Breast epithelium (tissue), 4 donors: ENCODE data around the gene WDR1. TPM values are rescaled to one million over a fixed set of nuclear protein-coding genes. Genes with fewer than 3 reads are reported as not detected.

Experiments used
- DNase-seq, 2 donors: peaks; one replicate each; pipeline ENCODE4 v3.0.0-alpha.2; 2019; ENCODE audit warnings: low spot score in 2 of 2
- H3K27ac ChIP-seq, 2 donors: fragments of 200-600 bp; sonication (generic) in 1 of 2; one replicate each; pipeline ENCODE4 v1.5.1; 2016 to 2019; ENCODE audit warnings: mild to moderate bottlenecking in 1 of 2
- H3K27me3 ChIP-seq, 2 donors: fragments of 200-600 bp; sonication (generic) in 1 of 2; one replicate each; pipeline versions ENCODE4 v1.5.1 to v1.6.0; 2017 to 2019; ENCODE audit warnings: control low read depth in 1 of 2, mild to moderate bottlenecking in 1 of 2
- H3K36me3 ChIP-seq: fragments of 200-600 bp; one replicate; pipeline ENCODE4 v1.5.1; 2019
- H3K4me1 ChIP-seq, 2 donors: fragments of 200-600 bp; sonication (generic); one replicate each; pipeline ENCODE4 v1.5.1; 2016 to 2019; ENCODE audit warnings: control low read depth in 1 of 2
- H3K4me3 ChIP-seq, 3 donors: fragments of 200-600 bp; sonication (generic); 1 replicate in 2 of 3; 2 replicates in 1 of 3; pipeline ENCODE4 v1.5.1; 2016 to 2019; ENCODE audit warnings: mild to moderate bottlenecking in 3 of 3, moderate library complexity in 2 of 3
- H3K9me3 ChIP-seq, 2 donors: fragments of 200-600 bp; sonication (generic) in 1 of 2; one replicate each; pipeline ENCODE4 v1.5.1; 2016 to 2019; ENCODE audit warnings: control low read depth in 1 of 2
- CTCF ChIP-seq, 3 donors: fragments of 450-650 bp; IDR thresholded peaks; one replicate each; pipeline ENCODE4 v1.5.1; 2016 to 2017; ENCODE audit warnings: antibody characterized with exemption in 3 of 3, mild to moderate bottlenecking in 3 of 3, moderate library complexity in 3 of 3
- POLR2A ChIP-seq: fragments of 450-650 bp; IDR thresholded peaks from one replicate; pipeline ENCODE4 v1.6.1; 2016; ENCODE audit warnings: antibody characterized with exemption, mild to moderate bottlenecking, moderate library complexity
- POLR2AphosphoS5 ChIP-seq, 3 donors: sonication (generic); formaldehyde crosslinking; IDR thresholded peaks; one replicate each; pipeline ENCODE4 v1.6.1; 2017; ENCODE audit warnings: antibody characterized with exemption in 3 of 3
- intact Hi-C: fragments of 100-400 bp; cut with DNase I; formaldehyde crosslinking; loops from one replicate; pipeline ENCODE4 v1.15.1; 2023; ENCODE audit warnings: low total_unique reads
- total RNA-seq, 3 donors: library from RNA; depleted of rRNA; stranded (reverse); fragments of >200 nt; gene quantifications; one replicate each; pipeline ENCODE4 v1.1.0, GENCODE V29; 2016

WDR1 gene
- total RNA-seq, 3 donors from 2014 or later: 93.9 to 142 (median 127) TPM

GRCh38 chr4:10086506-10087120, 30.0 kb downstream of the WDR1 start:
- no peak overlapping the region for H3K27ac ChIP-seq
- H3K36me3 ChIP-seq: no peaks in the 10 kb centered on the region
- H3K27me3 ChIP-seq: no peaks in the 10 kb centered on the region
- peak in 1 of 2 donors; percentile 45 for DNase-seq
- no peaks in the 10 kb centered on the region for H3K9me3 ChIP-seq
- TF ChIP-seq POLR2A (no peak), CTCF (IDR thresholded peaks at IDR 0.05) (no peak), POLR2AphosphoS5 (IDR thresholded peaks at IDR 0.05) (no peak)
- H3K4me3 ChIP-seq: no peak overlapping the region
- intact Hi-C loops: no loop called here
- peaks cover 0 to 7% of the 10 kb centered on the region in 2 donors for H3K4me1 ChIP-seq

GRCh38 chr4:10085828-10086505, 30.6 kb downstream of the WDR1 start:
- Histone ChIP-seq H3K27me3 (no peaks in the 10 kb centered on the region), H3K4me3 (no peak overlapping the region), H3K27ac (no peak overlapping the region), H3K4me1 (peaks cover 0 to 7% of the 10 kb centered on the region in 2 donors), H3K36me3 (no peaks in the 10 kb centered on the region), H3K9me3 (no peaks in the 10 kb centered on the region)
- TF ChIP-seq POLR2A: no peak
- TF ChIP-seq CTCF (IDR thresholded peaks at IDR 0.05): no peak
- no peak for TF ChIP-seq POLR2AphosphoS5 (IDR thresholded peaks at IDR 0.05)
- DNase-seq: peak in 1 of 2 donors; percentile 35
- intact Hi-C loops: no loop called here

- H3K4me3 ChIP-seq: no peak overlapping the region
- TF ChIP-seq CTCF (IDR thresholded peaks at IDR 0.05) (no peak), POLR2A (no peak), POLR2AphosphoS5 (IDR thresholded peaks at IDR 0.05) (no peak)
- intact Hi-C loops: no loop called here
- H3K27me3 ChIP-seq: no peaks in the 10 kb centered on the region
- H3K4me1 ChIP-seq: peaks cover 3 to 7% of the 10 kb centered on the region in 2 donors
- DNase-seq: peak in 1 of 2 donors; percentile 27
- no peaks in the 10 kb centered on the region for H3K9me3 ChIP-seq
- no peaks in the 10 kb centered on the region for H3K36me3 ChIP-seq
- no peak overlapping the region for H3K27ac ChIP-seq
Observed at GRCh38 chr4:10085386-10085785, 31.2 kb downstream of the WDR1 start.

- Histone ChIP-seq H3K27ac (no peak overlapping the region), H3K4me3 (no peak overlapping the region), H3K36me3 (no peaks in the 10 kb centered on the region), H3K9me3 (no peaks in the 10 kb centered on the region), H3K4me1 (peaks cover 3 to 7% of the 10 kb centered on the region in 2 donors), H3K27me3 (no peaks in the 10 kb centered on the region)
- no peak for DNase-seq
- intact Hi-C loops: no loop called here
- TF ChIP-seq POLR2AphosphoS5 (IDR thresholded peaks at IDR 0.05) (no peak), POLR2A (no peak), CTCF (IDR thresholded peaks at IDR 0.05) (no peak)
Observed at GRCh38 chr4:10084651-10085358, 31.8 kb downstream of the WDR1 start.
